ENCODE results near the gene ALLC.

The ALLC gene

GRCh38 chr2:3618367-3618766 lies 39.6 kb upstream of the ALLC start:
- no peak for TF ChIP-seq REST (IDR thresholded peaks at IDR 0.05; ENCODE audit: low read depth)
- no peak for TF ChIP-seq USF1 (IDR thresholded peaks at IDR 0.05)
- no peak for TF ChIP-seq CEBPB (IDR thresholded peaks at IDR 0.05)
- TF ChIP-seq CREB1 (IDR thresholded peaks at IDR 0.05; ENCODE audit: low read depth): no peak
- TF ChIP-seq TEAD4 (IDR thresholded peaks at IDR 0.05): no peak
- no peak for TF ChIP-seq ZBTB7A (IDR thresholded peaks at IDR 0.05; ENCODE audit: low read depth)

- TF ChIP-seq TAF1 (IDR thresholded peaks at IDR 0.05; ENCODE audit: low read depth) (no peak), MAX (IDR thresholded peaks at IDR 0.05) (no peak), EP300 (IDR thresholded peaks at IDR 0.05; ENCODE audit: borderline replicate concordance) (no peak), FOXM1 (IDR thresholded peaks at IDR 0.05; ENCODE audit: borderline replicate concordance, low read depth) (no peak), TEAD4 (IDR thresholded peaks at IDR 0.05) (no peak), YY1 (IDR thresholded peaks at IDR 0.05; ENCODE audit: low read depth) (no peak), RAD21 (IDR thresholded peaks at IDR 0.05; ENCODE audit: low read depth) (no peak), USF1 (IDR thresholded peaks at IDR 0.05) (no peak), CEBPB (IDR thresholded peaks at IDR 0.05) (no peak), CREB1 (IDR thresholded peaks at IDR 0.05; ENCODE audit: low read depth) (no peak), TCF12 (IDR thresholded peaks at IDR 0.05; ENCODE audit: low read depth) (no peak), REST (IDR thresholded peaks at IDR 0.05; ENCODE audit: low read depth) (no peak), NFIC (IDR thresholded peaks at IDR 0.05) (no peak), ZBTB7A (IDR thresholded peaks at IDR 0.05; ENCODE audit: low read depth) (no peak), EGR1 (IDR thresholded peaks at IDR 0.05) (no peak)
Measured at GRCh38 chr2:3619033-3619432, 39.0 kb upstream of the ALLC start.

- TF ChIP-seq TCF12 (IDR thresholded peaks at IDR 0.05; ENCODE audit: low read depth) (no peak), EGR1 (IDR thresholded peaks at IDR 0.05) (no peak), RAD21 (IDR thresholded peaks at IDR 0.05; ENCODE audit: low read depth) (no peak), CEBPB (IDR thresholded peaks at IDR 0.05) (no peak), USF1 (IDR thresholded peaks at IDR 0.05) (no peak), TEAD4 (IDR thresholded peaks at IDR 0.05) (no peak), NFIC (IDR thresholded peaks at IDR 0.05) (no peak), YY1 (IDR thresholded peaks at IDR 0.05; ENCODE audit: low read depth) (no peak), REST (IDR thresholded peaks at IDR 0.05; ENCODE audit: low read depth) (no peak), EP300 (IDR thresholded peaks at IDR 0.05; ENCODE audit: borderline replicate concordance) (no peak), MAX (IDR thresholded peaks at IDR 0.05) (no peak), TAF1 (IDR thresholded peaks at IDR 0.05; ENCODE audit: low read depth) (no peak), FOXM1 (IDR thresholded peaks at IDR 0.05; ENCODE audit: borderline replicate concordance, low read depth) (no peak), ZBTB7A (IDR thresholded peaks at IDR 0.05; ENCODE audit: low read depth) (no peak), CREB1 (IDR thresholded peaks at IDR 0.05; ENCODE audit: low read depth) (no peak)
Measured at GRCh38 chr2:3620834-3621233, 37.2 kb upstream of the ALLC start.

GRCh38 chr2:3622967-3623366 lies 35.0 kb upstream of the ALLC start:
- TF ChIP-seq EGR1 (IDR thresholded peaks at IDR 0.05) (no peak), TEAD4 (IDR thresholded peaks at IDR 0.05) (no peak), FOXM1 (IDR thresholded peaks at IDR 0.05; ENCODE audit: borderline replicate concordance, low read depth) (no peak), CEBPB (IDR thresholded peaks at IDR 0.05) (no peak), TAF1 (IDR thresholded peaks at IDR 0.05; ENCODE audit: low read depth) (no peak), MAX (IDR thresholded peaks at IDR 0.05) (no peak), ZBTB7A (IDR thresholded peaks at IDR 0.05; ENCODE audit: low read depth) (no peak), USF1 (IDR thresholded peaks at IDR 0.05) (no peak), CREB1 (IDR thresholded peaks at IDR 0.05; ENCODE audit: low read depth) (no peak), NFIC (IDR thresholded peaks at IDR 0.05) (no peak), EP300 (IDR thresholded peaks at IDR 0.05; ENCODE audit: borderline replicate concordance) (no peak), YY1 (IDR thresholded peaks at IDR 0.05; ENCODE audit: low read depth) (no peak), REST (IDR thresholded peaks at IDR 0.05; ENCODE audit: low read depth) (no peak), TCF12 (IDR thresholded peaks at IDR 0.05; ENCODE audit: low read depth) (no peak), RAD21 (IDR thresholded peaks at IDR 0.05; ENCODE audit: low read depth) (no peak)

Data from Ishikawa (cell line).